ENCODE results near the gene CLDN19.
"Not testable (repeated sequence)": the region's sequence is repeated elsewhere in the genome, so short reads cannot be mapped to it uniquely, and the experiment has no call there.

Gene CLDN19

GRCh38 chr1:42767510-42768000, 27.5 kb upstream of the CLDN19 start:
- no peak for TF ChIP-seq ZNF274 (IDR thresholded peaks at IDR 0.05; ENCODE audit: low read depth, low read length)
- peak overlapping the region; percentile 86 for H3K4me3 ChIP-seq (ENCODE audit: low read length)

DNA sequence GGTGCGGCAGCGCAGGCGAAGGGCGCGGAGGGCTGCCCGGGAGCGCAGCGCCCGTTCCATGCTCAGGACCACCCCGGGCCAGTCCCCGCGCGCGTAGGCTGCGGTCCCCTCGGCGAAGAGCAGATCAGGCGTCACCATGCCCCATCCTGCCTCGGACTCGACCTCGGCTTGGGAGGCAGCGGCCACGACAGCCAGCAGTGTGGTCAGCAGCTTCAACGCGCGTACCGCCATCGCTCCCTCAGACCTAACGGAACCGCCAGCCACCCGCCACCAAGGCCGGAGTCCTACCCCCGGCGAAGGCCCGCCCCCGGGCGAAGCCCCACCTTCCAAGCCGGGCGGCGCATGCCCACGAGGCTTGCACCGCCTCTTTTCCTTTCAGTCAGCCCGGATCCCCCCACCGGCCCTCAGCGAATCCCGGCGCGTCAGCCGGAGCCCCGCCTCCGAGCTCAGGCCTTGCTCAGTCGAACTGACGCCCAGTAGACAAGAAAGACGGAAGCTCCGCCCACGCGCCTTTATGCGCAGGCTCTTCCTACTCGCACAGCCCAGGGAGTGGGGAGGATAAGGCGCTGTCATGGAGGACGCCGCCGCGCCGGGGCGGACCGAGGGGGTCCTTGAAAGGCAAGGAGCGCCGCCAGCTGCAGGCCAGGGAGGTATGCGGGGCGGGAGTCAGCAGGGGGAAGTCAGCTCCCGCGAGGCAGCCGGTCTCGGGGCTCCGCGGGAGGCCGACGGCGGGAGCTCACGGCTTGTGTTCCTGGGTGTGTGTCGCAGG, 26.9 kb upstream of the CLDN19 start, which contains the start of the genes C1orf50 and P3H1:
Gene C1orf50 (plus strand): TSS at position 509 of the 769 bp plus-strand sequence. CDS start 63 bp downstream, at position 572.
Gene P3H1 (minus strand): TSS at position 288 of the 769 bp plus-strand sequence. CDS start 57 bp downstream, at position 231.
- peak within 1 kb of the TSS; percentile 86 for H3K4me3 ChIP-seq (ENCODE audit: low read length)
- TF ChIP-seq ZNF274 (IDR thresholded peaks at IDR 0.05; ENCODE audit: low read depth, low read length): no peak

GRCh38 chr1:42765832-42766740, 26.1 kb upstream of the CLDN19 start:
- no peak for TF ChIP-seq ZNF274 (IDR thresholded peaks at IDR 0.05; ENCODE audit: low read depth, low read length)
- peak overlapping the region; percentile 77 for H3K4me3 ChIP-seq (ENCODE audit: low read length)

- no peak for TF ChIP-seq ZNF274 (IDR thresholded peaks at IDR 0.05; ENCODE audit: low read depth, low read length)
- H3K4me3 ChIP-seq (ENCODE audit: low read length): peak overlapping the region; percentile 77
Observed at GRCh38 chr1:42765269-42765668, 25.2 kb upstream of the CLDN19 start.

- TF ChIP-seq ZNF274 (IDR thresholded peaks at IDR 0.05; ENCODE audit: low read depth, low read length): no peak
- no peak overlapping the region for H3K4me3 ChIP-seq (ENCODE audit: low read length)
Observed at GRCh38 chr1:42762269-42762668, 22.2 kb upstream of the CLDN19 start.

GRCh38 chr1:42761567-42761966, 21.5 kb upstream of the CLDN19 start:
- no peak for TF ChIP-seq ZNF274 (IDR thresholded peaks at IDR 0.05; ENCODE audit: low read depth, low read length)

DNA sequence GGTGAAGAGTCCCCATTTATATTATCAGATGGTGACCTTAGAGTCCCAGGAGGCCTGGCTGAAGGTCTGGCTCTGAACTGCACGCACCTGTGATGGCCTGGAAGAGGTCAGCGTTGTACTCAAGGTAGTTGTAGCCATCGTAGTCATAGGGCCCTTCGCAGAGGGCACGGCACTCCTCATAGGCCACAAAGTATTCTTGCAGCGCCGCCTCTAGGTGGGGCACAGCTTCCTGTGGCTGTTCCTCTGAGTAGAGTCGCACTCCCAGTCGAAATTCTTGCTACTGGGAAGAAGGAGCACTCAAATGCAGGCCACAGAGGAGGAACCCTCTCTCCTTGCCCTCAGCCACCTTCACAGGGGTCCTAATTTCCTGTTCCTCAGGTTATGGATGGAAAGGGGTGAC, 19.1 kb upstream of the CLDN19 start:
- TF ChIP-seq ZNF274 (IDR thresholded peaks at IDR 0.05; ENCODE audit: low read depth, low read length): no peak
- no peak overlapping the region for H3K4me3 ChIP-seq (ENCODE audit: low read length)

More at GRCh38 chr1:42761567-42761966, 21.5 kb upstream of the CLDN19 start:
- H3K4me3 ChIP-seq (ENCODE audit: low read length): no peak overlapping the region

- H3K4me3 ChIP-seq (ENCODE audit: low read length): no peak overlapping the region
- no peak for TF ChIP-seq ZNF274 (IDR thresholded peaks at IDR 0.05; ENCODE audit: low read depth, low read length)
Observed at GRCh38 chr1:42758641-42759040, 18.6 kb upstream of the CLDN19 start.

DNA sequence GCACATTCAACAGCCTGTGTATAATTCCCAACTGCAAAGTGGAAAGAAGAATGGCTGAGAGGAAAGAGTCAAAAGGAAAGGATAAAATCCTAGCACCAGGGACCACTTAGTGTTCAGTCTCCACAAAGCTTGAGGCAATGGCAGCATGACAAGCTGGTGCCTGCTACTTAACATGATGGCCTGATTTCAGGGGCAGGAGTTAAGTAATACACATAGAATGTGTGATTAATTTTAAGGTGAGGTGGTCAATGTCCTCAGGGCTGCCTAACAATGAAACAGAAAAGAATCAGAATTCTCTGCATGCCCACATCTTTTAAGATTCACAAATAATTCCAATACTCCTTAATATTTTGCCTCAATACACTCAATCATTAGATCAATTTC, 17.8 kb upstream of the CLDN19 start:
- H3K4me3 ChIP-seq (ENCODE audit: low read length): no peak overlapping the region
- TF ChIP-seq ZNF274 (IDR thresholded peaks at IDR 0.05; ENCODE audit: low read depth, low read length): no peak

DNA sequence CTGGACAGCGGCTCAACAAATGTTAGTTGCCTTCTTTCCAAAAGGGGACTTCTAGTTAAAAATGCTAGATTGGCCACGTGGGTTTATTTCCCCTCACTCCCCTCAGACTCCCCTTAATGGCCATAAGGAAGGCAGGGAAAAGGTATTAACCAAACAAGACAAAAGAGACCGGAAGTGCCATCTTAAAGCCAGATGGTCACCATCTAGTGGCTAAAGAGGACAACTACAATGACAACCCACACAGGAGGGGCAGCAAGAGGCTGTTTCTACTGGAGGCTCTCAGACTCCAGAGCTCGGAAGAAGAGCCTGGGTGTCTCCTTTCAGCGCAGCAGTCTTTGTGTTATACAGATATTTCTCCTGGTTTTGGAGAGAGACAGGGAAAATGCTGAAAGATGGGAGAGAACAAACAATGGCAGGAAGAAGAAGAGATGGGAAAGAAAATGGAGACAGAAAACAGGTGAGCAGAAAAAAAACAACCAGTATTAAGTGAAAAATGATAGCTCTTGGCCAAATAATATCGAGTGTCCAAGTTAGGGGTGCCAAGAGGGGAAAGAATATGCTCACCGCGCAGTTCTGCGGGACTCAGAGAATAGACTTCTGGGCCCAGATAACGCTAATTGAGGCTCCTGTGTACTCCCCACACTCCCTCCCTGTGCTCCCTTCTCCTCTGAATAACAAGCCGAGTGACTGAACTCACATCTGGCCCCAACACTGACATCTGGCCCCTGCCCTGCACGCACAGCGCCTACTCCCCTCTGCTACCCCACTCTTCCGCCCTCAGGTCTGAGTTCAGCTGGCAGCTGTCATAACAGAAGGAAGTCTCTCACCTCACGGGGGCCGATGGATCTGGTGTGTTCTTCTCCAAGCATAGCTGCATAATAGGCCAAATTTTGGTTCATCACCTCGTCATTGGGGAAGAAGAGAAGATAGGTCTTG, 17.2 kb upstream of the CLDN19 start:
- no peak for TF ChIP-seq ZNF274 (IDR thresholded peaks at IDR 0.05; ENCODE audit: low read depth, low read length)
- no peak overlapping the region for H3K4me3 ChIP-seq (ENCODE audit: low read length)

GRCh38 chr1:42753070-42753469, 13.0 kb upstream of the CLDN19 start:
- TF ChIP-seq ZNF274 (IDR thresholded peaks at IDR 0.05; ENCODE audit: low read depth, low read length): no peak

GRCh38 chr1:42752284-42752683, 12.2 kb upstream of the CLDN19 start:
- H3K4me3 ChIP-seq (ENCODE audit: low read length): no peak overlapping the region
- no peak for TF ChIP-seq ZNF274 (IDR thresholded peaks at IDR 0.05; ENCODE audit: low read depth, low read length)

More at GRCh38 chr1:42753070-42753469, 13.0 kb upstream of the CLDN19 start:
- H3K4me3 ChIP-seq (ENCODE audit: low read length): no peak overlapping the region

DNA sequence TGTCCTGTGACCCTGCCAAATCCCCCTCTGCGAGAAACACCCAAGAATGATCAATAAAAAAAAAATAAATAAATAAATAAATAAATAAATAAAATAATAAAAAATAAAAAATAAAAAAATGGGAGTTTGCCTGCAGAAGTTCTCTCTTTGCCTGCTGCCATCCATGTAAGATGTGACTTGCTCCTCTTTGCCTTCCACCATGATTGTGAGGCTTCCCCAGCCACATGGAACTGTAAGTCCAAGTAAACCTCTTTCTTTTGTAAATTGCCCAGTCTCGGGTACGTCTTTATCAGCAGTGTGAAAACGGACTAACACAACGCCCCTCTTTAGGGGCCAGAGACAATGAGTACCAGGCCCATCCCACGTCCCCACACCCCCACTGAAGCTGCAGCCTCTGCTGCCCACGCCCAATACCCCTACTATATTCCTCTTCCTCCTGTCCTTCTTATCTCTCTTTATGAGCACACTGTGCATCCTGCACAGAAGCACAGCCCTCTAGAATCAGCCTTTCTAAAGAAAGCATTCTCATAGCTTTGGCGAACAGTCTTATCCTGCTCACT, 11.6 kb upstream of the CLDN19 start:
- not testable (repeated sequence) for H3K4me3 ChIP-seq (ENCODE audit: low read length)
